IPS-11a (cell line): ENCODE results near the gene TRIOBP.
A peak's percentile ranks its signal among the peaks of the same experiment; 100 is the strongest.
"Not testable (repeated sequence)": the region's sequence is repeated elsewhere in the genome, so short reads cannot be mapped to it uniquely, and the experiment has no call there.

Experiments used
- H3K4me3 ChIP-seq: one replicate; pipeline ENCODE4 v1.5.1; 2013; ENCODE audit warnings: low read depth, low read length, control low read depth

Gene TRIOBP

GRCh38 chr22:37717746-37718305 lies 21.0 kb downstream of the TRIOBP start:
- not testable (repeated sequence) for H3K4me3 ChIP-seq

GRCh38 chr22:37725551-37726240 lies 28.8 kb downstream of the TRIOBP start:
- no peak overlapping the region for H3K4me3 ChIP-seq

GRCh38 chr22:37726241-37726887 lies 29.5 kb downstream of the TRIOBP start:
- H3K4me3 ChIP-seq = no peak overlapping the region

GRCh38 chr22:37728620-37729019 lies 31.8 kb downstream of the TRIOBP start:
- H3K4me3 ChIP-seq = no peak overlapping the region

GRCh38 chr22:37731804-37732471 lies 35.1 kb downstream of the TRIOBP start:
- no peak overlapping the region for H3K4me3 ChIP-seq

GRCh38 chr22:37732699-37733607 lies 36.1 kb downstream of the TRIOBP start:
- no peak overlapping the region for H3K4me3 ChIP-seq

- H3K4me3 ChIP-seq = no peak overlapping the region
Measured at GRCh38 chr22:37733625-37734401, 37.0 kb downstream of the TRIOBP start.

- H3K4me3 ChIP-seq = no peak overlapping the region
Measured at GRCh38 chr22:37734402-37734700, 37.5 kb downstream of the TRIOBP start.

GRCh38 chr22:37734964-37735451 lies 38.2 kb downstream of the TRIOBP start:
- no peak overlapping the region for H3K4me3 ChIP-seq

GRCh38 chr22:37739035-37739434 lies 42.2 kb downstream of the TRIOBP start:
- H3K4me3 ChIP-seq = no peak overlapping the region

- H3K4me3 ChIP-seq = no peak overlapping the region
Measured at GRCh38 chr22:37739611-37740049, 42.8 kb downstream of the TRIOBP start.

- no peak overlapping the region for H3K4me3 ChIP-seq
Measured at GRCh38 chr22:37740455-37741311, 43.8 kb downstream of the TRIOBP start.

- H3K4me3 ChIP-seq = no peak overlapping the region
Measured at GRCh38 chr22:37741312-37741795, 44.5 kb downstream of the TRIOBP start.

- H3K4me3 ChIP-seq = no peak overlapping the region
Measured at GRCh38 chr22:37742376-37743171, 45.7 kb downstream of the TRIOBP start.

- no peak overlapping the region for H3K4me3 ChIP-seq
Measured at GRCh38 chr22:37744589-37744988, 47.7 kb downstream of the TRIOBP start.

GRCh38 chr22:37745548-37746365 lies 48.9 kb downstream of the TRIOBP start:
- peak overlapping the region; percentile 72 for H3K4me3 ChIP-seq

- H3K4me3 ChIP-seq = peak overlapping the region; percentile 72
Measured at GRCh38 chr22:37746366-37747079, 49.7 kb downstream of the TRIOBP start.
